GM12875 (cell line): ENCODE measurements around the gene KRT27.
"Not testable (repeated sequence)": the region's sequence is repeated elsewhere in the genome, so short reads cannot be mapped to it uniquely, and the experiment has no call there.

Experiments used
- H3K4me3 ChIP-seq: one replicate; pipeline ENCODE4 v1.5.1; 2011; ENCODE audit warnings: low read depth, low read length, control low read depth
- CTCF ChIP-seq: IDR thresholded peaks from 2 replicates; pipeline ENCODE4 v1.5.1; 2011; ENCODE audit warnings: low read depth, mild to moderate bottlenecking, control low read depth, inconsistent platforms, low read length, moderate library complexity, borderline replicate concordance; ENCODE audit not compliant: insufficient read depth

KRT27 gene

GRCh38 chr17:40817103-40817682, 34.8 kb upstream of the KRT27 start:
- no peak for TF ChIP-seq CTCF
- H3K4me3 ChIP-seq = no peak overlapping the region

DNA sequence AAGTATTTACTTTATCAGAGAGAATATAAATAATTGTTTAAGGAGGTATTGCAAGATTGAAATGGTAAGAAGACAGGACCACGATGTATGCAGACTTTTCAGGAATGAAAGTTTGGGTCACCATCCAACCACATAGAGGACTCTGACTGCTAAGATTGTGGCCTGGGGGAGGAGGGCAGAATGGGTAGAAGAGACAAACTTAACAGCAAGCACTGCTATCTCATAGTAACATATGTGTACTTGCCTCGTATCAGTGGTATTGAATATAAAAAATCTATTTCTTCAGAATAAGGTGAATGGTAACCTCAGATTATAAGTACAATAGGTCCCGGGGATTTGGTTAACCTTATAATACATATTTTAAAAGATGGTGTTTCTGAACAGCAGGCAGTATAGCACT, 34.2 kb upstream of the KRT27 start:
- no peak overlapping the region for H3K4me3 ChIP-seq
- no peak for TF ChIP-seq CTCF

- TF ChIP-seq CTCF = no peak
- no peak overlapping the region for H3K4me3 ChIP-seq
These were observed 33.0 kb upstream of the KRT27 start for GRCh38 chr17:40815381-40815780.

DNA sequence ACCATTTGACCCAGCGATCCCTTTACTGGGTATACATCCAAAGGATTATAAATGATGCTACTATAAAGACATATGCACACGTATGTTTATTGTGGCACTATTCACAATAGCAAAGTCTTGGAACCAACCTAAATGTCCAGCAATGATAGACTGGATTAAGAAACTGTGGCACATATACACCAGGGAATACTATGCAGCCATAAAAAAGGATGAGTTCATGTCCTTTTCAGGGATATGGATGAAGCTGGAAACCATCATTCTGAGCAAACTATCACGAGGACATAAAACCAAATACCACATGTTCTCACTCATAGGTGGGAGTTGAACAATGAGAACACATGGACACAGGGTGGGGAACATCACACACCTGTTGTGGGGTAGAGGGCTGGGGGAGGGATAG, 32.3 kb upstream of the KRT27 start:
- H3K4me3 ChIP-seq = not testable (repeated sequence)

GRCh38 chr17:40813804-40814203, 31.5 kb upstream of the KRT27 start:
- H3K4me3 ChIP-seq = no peak overlapping the region
- TF ChIP-seq CTCF = no peak

DNA sequence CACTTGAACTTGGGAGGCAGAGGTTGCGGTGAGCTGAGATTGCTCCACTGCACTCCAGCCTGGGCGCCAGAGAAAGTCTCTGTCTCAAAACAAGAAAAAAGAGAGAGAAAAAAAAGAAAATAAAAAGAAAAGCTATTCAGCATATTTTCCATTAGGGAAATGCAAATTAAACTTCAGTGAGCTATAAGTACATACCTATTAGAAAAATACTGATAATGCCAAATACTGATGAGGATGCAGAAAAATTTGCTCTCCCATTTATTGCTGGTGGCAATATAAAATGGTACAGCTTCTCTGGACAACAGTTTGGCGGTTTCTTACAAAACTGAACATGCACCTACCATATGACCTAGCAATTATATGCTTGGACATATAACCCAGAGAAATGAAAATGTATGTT, 30.3 kb upstream of the KRT27 start:
- no peak for TF ChIP-seq CTCF
- H3K4me3 ChIP-seq = no peak overlapping the region

DNA sequence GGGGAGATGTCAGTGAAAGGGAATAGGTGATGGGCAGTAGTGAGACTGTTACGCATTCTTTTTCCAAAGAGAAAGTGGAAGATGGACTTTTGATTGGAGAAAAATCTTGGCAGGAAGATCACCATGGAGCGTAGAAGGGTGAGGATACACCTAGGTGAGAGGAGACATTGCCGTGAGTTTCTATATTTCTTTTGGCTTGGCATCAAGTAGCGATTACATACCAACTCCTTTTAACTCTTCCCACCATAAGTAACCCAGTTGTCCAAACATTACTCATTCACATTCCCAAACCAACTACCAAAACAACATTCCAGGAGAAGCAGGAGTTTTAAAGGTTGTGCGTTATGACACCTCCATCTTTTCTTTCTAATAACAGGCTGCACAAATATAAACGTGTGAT, 28.1 kb upstream of the KRT27 start:
- no peak overlapping the region for H3K4me3 ChIP-seq
- no peak for TF ChIP-seq CTCF

DNA sequence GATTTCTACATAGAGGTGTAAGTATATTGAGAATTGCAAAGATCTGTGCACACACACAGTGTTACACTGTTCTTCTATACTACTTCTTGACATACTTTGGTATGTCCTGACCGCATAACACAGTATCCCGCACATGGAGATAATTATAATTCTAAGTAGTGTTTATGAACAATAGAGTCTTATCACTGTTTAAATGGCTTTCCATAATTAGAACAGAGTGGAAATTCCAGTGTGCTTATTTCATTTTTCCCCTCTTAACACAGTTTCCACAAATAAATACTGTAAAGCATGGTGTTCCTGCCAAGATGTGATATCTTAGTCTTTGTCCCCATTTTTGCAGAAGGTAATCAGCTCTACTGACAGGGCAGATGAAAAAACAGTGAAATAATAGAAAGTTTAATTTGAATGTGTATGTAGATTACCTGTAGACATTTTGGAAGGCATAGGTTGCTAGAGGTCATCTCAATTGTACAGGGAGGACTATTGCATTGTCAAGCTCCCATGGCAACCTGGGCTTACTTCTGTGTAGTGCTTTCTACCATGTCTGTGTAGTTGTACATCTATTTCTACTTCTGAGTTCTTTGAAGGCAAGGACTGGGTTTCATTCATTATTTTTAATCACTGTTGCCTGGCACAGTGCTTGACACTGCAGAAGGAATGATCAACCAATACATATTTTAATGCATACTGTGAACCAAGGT, 27.5 kb upstream of the KRT27 start:
- no peak for TF ChIP-seq CTCF
- no peak overlapping the region for H3K4me3 ChIP-seq
